Measurements from ENCODE around the gene H2BK1. TPM values are rescaled to one million over a fixed set of nuclear protein-coding genes. Genes with fewer than 3 reads are reported as not detected.

Gene H2BK1
- total RNA-seq, 1 experiment from 2014 or later, result 0.87 TPM

DNA sequence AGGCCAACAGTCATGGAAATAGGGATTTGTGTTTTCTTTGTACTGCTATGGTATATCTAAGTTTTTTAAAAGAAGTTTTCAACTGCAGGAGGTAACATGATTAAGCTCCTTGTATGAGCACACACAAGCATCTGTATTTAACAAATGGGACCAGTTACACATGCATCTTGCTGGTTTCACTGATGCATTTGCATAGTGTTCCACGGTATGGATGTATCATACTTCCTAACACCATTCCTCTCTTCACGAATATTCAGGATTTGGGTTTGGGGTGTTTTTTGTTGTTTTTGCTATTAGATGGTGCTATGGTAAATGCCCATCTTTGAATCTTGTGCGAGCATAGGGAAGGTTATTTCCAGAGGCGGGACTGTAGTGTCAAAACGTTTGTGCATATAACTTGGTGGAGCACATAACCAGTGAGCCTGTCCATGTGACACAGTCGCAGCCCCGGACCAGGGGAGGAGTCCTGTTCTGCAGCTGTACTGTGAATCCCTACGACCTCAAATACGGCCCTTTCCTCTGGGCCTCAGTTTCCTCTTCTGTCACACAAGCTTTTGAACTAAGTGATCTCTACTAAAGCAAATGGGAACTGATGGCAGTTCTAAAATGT, 1.9 kb downstream of the H2BK1 start:
- Mint-ChIP-seq H3K27me3 (ENCODE audit: low read depth) (peaks cover 2% of the 10 kb centered on the region), H3K9me3 (no peaks in the 10 kb centered on the region), H3K36me3 (peaks cover 5% of the 10 kb centered on the region), H3K4me1 (peaks cover 12% of the 10 kb centered on the region), H3K4me3 (no peak overlapping the region), H3K27ac (no peak overlapping the region)
- DNase-seq (ENCODE audit: low spot score), result no peak
- TF ChIP-seq FOXP4 (CRISPR knock-in tag; IDR thresholded peaks at IDR 0.05) (no peak), RORB (CRISPR knock-in tag; IDR thresholded peaks at IDR 0.05) (no peak)
- CTCF ChIA-PET, result interaction anchor here (2.4 kb wide), 1 partner anchor 36 kb away, joined by 7 read pairs; no protein-coding TSS in a partner anchor
- POLR2A ChIA-PET, result no interaction called here
- no peak for ATAC-seq

GRCh38 chr7:151207804-151208203, 2.5 kb downstream of the H2BK1 start:
- ChIA-PET POLR2A (no interaction called here), CTCF (interaction anchor here (2.4 kb wide), 1 partner anchor 37 kb away, joined by 7 read pairs; no protein-coding TSS in a partner anchor)
- Mint-ChIP-seq H3K4me1 (peaks cover 12% of the 10 kb centered on the region), H3K27ac (no peak overlapping the region), H3K4me3 (no peak overlapping the region), H3K9me3 (no peaks in the 10 kb centered on the region), H3K27me3 (ENCODE audit: low read depth) (peaks cover 6% of the 10 kb centered on the region), H3K36me3 (no peaks in the 10 kb centered on the region)
- DNase-seq (ENCODE audit: low spot score) (no peak), ATAC-seq (no peak)
- no peak for TF ChIP-seq ETV6 (CRISPR knock-in tag; IDR thresholded peaks at IDR 0.05)
- TF ChIP-seq, protein P1, sequence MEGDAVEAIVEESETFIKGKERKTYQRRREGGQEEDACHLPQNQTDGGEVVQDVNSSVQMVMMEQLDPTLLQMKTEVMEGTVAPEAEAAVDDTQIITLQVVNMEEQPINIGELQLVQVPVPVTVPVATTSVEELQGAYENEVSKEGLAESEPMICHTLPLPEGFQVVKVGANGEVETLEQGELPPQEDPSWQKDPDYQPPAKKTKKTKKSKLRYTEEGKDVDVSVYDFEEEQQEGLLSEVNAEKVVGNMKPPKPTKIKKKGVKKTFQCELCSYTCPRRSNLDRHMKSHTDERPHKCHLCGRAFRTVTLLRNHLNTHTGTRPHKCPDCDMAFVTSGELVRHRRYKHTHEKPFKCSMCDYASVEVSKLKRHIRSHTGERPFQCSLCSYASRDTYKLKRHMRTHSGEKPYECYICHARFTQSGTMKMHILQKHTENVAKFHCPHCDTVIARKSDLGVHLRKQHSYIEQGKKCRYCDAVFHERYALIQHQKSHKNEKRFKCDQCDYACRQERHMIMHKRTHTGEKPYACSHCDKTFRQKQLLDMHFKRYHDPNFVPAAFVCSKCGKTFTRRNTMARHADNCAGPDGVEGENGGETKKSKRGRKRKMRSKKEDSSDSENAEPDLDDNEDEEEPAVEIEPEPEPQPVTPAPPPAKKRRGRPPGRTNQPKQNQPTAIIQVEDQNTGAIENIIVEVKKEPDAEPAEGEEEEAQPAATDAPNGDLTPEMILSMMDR (IDR thresholded peaks at IDR 0.05), result no peak
- TF ChIP-seq SMAD3 (CRISPR knock-in tag; IDR thresholded peaks at IDR 0.05; ENCODE audit: borderline replicate concordance), result no peak
- TF ChIP-seq USF1 (CRISPR knock-in tag; IDR thresholded peaks at IDR 0.05), result no peak
- TF ChIP-seq CREM (CRISPR knock-in tag; IDR thresholded peaks at IDR 0.05), result no peak
- TF ChIP-seq NFYB (CRISPR knock-in tag; conservative IDR thresholded peaks at IDR 0.05; ENCODE audit: low read depth), result no peak
- no peak for TF ChIP-seq RELA (CRISPR knock-in tag; IDR thresholded peaks at IDR 0.05; ENCODE audit: borderline replicate concordance)
- no peak for TF ChIP-seq MXD4 (CRISPR knock-in tag; IDR thresholded peaks at IDR 0.05; ENCODE audit: borderline replicate concordance)
- TF ChIP-seq, protein P2, sequence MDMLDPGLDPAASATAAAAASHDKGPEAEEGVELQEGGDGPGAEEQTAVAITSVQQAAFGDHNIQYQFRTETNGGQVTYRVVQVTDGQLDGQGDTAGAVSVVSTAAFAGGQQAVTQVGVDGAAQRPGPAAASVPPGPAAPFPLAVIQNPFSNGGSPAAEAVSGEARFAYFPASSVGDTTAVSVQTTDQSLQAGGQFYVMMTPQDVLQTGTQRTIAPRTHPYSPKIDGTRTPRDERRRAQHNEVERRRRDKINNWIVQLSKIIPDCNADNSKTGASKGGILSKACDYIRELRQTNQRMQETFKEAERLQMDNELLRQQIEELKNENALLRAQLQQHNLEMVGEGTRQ (CRISPR knock-in tag; IDR thresholded peaks at IDR 0.05), result no peak
- TF ChIP-seq MYBL2 (CRISPR knock-in tag; IDR thresholded peaks at IDR 0.05), result no peak
- no peak for TF ChIP-seq ESRRA (CRISPR knock-in tag; IDR thresholded peaks at IDR 0.05; ENCODE audit: borderline replicate concordance)
- TF ChIP-seq, protein P3, sequence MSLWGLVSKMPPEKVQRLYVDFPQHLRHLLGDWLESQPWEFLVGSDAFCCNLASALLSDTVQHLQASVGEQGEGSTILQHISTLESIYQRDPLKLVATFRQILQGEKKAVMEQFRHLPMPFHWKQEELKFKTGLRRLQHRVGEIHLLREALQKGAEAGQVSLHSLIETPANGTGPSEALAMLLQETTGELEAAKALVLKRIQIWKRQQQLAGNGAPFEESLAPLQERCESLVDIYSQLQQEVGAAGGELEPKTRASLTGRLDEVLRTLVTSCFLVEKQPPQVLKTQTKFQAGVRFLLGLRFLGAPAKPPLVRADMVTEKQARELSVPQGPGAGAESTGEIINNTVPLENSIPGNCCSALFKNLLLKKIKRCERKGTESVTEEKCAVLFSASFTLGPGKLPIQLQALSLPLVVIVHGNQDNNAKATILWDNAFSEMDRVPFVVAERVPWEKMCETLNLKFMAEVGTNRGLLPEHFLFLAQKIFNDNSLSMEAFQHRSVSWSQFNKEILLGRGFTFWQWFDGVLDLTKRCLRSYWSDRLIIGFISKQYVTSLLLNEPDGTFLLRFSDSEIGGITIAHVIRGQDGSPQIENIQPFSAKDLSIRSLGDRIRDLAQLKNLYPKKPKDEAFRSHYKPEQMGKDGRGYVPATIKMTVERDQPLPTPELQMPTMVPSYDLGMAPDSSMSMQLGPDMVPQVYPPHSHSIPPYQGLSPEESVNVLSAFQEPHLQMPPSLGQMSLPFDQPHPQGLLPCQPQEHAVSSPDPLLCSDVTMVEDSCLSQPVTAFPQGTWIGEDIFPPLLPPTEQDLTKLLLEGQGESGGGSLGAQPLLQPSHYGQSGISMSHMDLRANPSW (CRISPR knock-in tag; conservative IDR thresholded peaks at IDR 0.05; ENCODE audit: low read depth), result no peak
- TF ChIP-seq ZNF281 (CRISPR knock-in tag; IDR thresholded peaks at IDR 0.05), result no peak
- no peak for TF ChIP-seq CREB1 (CRISPR knock-in tag; IDR thresholded peaks at IDR 0.05)

All from WTC11 (cell line).